Measurements from ENCODE around the gene G6PD.

Gene G6PD

GRCh38 chrX:154487518-154488290, 58.9 kb downstream of the G6PD start:
- no peak for TF ChIP-seq CTCF (IDR thresholded peaks at IDR 0.05; ENCODE audit: extremely low read depth, insufficient read depth, missing control alignments)
- no peak for DNase-seq (ENCODE audit: low spot score)
- in situ Hi-C loops (cut with MboI; ENCODE audit: low pct_unique_long_range_greater_than_20kb, low sequenced_read_pairs, unreplicated experiment) = no loop called here

GRCh38 chrX:154486396-154487207, 60.0 kb downstream of the G6PD start, which contains the start of gene UBL4A:
Gene UBL4A, minus strand, starts transcription at chrX:154486615. Its CDS starts 31 bp downstream, at chrX:154486584.
- peak; percentile 86 for DNase-seq (ENCODE audit: low spot score)
- in situ Hi-C loops (cut with MboI; ENCODE audit: low pct_unique_long_range_greater_than_20kb, low sequenced_read_pairs, unreplicated experiment) = no loop called here
- no peak for TF ChIP-seq CTCF (IDR thresholded peaks at IDR 0.05; ENCODE audit: extremely low read depth, insufficient read depth, missing control alignments)

- in situ Hi-C loops (cut with MboI; ENCODE audit: low pct_unique_long_range_greater_than_20kb, low sequenced_read_pairs, unreplicated experiment) = no loop called here
- DNase-seq (ENCODE audit: low spot score) = no peak
- no peak for TF ChIP-seq CTCF (IDR thresholded peaks at IDR 0.05; ENCODE audit: extremely low read depth, insufficient read depth, missing control alignments)
Observed at GRCh38 chrX:154486052-154486395, 60.6 kb downstream of the G6PD start.

GRCh38 chrX:154485150-154486051, 61.2 kb downstream of the G6PD start:
- in situ Hi-C loops (cut with MboI; ENCODE audit: low pct_unique_long_range_greater_than_20kb, low sequenced_read_pairs, unreplicated experiment) = no loop called here
- TF ChIP-seq CTCF (IDR thresholded peaks at IDR 0.05; ENCODE audit: extremely low read depth, insufficient read depth, missing control alignments) = no peak
- no peak for DNase-seq (ENCODE audit: low spot score)

GRCh38 chrX:154484255-154485149, 62.1 kb downstream of the G6PD start:
- no peak for DNase-seq (ENCODE audit: low spot score)
- in situ Hi-C loops (cut with MboI; ENCODE audit: low pct_unique_long_range_greater_than_20kb, low sequenced_read_pairs, unreplicated experiment) = no loop called here
- TF ChIP-seq CTCF (IDR thresholded peaks at IDR 0.05; ENCODE audit: extremely low read depth, insufficient read depth, missing control alignments) = no peak

Measured in GM13977 (cell line).